COLO668 (cell line): ENCODE measurements around the gene SFRP4.
"Not testable (repeated sequence)": the region's sequence is repeated elsewhere in the genome, so short reads cannot be mapped to it uniquely, and the experiment has no call there.

Experiments used
- DNase-seq: peaks from one replicate; lab custom pipeline; 2025; ENCODE audit not compliant: unreplicated experiment; lab: John Stamatoyannopoulos, UW

SFRP4 gene

DNA sequence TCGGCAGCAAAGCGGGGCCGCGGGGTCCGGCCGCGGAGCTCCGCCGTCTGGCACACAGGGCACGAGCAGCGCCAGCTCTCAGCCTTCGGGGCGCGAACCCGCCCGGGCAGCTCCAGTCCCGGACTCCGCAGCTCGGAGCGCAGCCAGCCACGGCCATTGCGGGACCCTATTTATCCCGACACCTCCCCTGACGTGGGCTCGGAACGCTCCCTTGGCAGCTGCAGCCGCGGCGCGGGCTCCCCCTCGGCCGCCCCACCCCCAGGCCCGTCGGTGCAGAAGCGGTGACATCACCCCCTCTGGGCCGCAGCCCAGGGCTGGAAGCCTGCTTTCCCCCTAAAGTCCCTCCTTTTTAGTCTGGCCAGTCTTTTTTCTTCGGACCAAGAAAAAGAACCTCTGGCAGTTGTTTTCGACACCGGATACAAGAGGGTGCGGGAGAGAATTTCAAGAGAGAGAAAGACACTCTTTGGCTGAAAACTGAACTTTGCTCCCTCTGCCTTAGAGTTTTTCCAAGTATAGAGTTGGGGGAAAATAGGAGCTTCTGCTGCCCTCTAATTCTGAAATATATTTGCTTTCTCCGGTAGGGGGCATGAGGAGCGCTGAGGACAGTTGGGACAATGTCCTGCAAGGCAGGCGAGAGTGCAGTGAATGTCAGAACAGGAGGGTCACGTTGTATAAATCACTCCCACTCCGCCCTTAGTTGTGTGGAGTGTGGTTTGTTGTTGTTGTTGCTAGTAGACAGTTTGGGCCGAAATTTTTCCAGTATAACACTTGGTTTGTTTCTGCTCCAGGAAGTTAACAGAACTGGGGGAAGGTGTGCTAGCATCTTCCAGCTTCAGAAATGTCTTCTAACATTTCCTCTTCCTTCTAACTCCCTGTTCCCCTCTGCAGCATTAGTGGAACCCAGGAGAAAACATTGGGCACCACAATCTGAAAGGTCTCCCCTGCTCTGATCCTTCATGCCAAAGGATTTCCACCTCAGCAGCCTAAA is at the start of gene SFRP4:
SFRP4 (minus strand) TSS at position 145 of the 988 bp plus-strand sequence. CDS start 280 bp downstream, outside the sequence.
- DNase-seq = peak; percentile 26

DNA sequence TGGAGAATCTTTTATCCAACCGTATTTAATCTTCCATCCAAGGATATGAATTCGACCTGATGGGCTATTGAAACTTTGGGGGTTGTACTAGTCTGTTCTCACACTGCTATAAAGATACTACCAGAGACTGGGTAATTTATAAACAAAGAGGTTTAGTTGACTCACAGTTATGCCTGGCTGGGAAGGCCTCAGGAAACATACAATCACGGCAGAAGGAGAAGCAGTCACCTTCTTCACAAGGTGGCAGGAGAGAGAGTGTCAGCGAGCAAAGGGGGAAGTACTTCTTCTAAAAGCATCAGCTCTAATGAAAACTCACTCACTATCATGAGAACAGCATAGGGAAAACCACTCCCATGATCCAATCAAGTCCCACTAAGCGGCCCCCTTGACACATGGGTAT is 47.6 kb upstream of the SFRP4 start:
- no peak for DNase-seq

DNA sequence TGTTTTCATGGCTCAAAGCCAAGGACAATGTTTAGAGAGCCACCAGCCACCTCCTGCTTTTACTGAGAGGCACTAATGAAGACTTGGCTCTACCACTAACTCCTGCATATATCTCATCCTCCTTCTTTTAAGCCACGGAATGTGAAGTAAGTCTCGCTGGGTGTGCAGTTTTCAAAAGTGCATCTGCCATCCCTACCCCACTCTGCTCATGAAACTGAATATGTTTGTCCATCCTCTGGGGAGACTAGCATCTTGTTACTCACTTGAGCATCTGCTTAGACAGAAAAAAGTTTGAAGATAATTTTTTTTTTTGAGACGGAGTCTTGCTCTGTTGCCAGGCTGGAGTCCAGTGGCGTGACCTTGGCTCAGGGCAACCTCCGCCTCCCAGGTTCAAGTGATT is 44.6 kb upstream of the SFRP4 start:
- no peak for DNase-seq

DNA sequence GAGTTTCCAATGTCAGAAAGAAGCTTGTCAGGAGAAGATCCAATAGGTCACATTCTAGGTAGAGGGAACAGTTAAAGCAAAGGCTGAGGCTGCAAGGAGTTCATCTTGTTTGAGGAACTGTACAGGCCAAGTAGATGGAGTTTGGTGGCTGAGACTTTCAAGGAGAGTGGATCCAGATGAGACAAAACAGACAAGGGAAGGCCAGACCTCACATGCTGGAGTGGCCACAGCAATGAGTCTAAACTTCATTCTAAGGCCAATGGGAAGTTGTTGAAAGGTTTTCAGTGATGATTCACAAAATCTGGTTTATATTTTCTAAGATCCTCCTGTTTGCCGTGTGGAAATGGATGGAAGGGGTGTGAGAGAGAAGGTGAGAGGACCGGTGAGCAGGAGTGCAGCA is 43.9 kb upstream of the SFRP4 start:
- DNase-seq = no peak

DNA sequence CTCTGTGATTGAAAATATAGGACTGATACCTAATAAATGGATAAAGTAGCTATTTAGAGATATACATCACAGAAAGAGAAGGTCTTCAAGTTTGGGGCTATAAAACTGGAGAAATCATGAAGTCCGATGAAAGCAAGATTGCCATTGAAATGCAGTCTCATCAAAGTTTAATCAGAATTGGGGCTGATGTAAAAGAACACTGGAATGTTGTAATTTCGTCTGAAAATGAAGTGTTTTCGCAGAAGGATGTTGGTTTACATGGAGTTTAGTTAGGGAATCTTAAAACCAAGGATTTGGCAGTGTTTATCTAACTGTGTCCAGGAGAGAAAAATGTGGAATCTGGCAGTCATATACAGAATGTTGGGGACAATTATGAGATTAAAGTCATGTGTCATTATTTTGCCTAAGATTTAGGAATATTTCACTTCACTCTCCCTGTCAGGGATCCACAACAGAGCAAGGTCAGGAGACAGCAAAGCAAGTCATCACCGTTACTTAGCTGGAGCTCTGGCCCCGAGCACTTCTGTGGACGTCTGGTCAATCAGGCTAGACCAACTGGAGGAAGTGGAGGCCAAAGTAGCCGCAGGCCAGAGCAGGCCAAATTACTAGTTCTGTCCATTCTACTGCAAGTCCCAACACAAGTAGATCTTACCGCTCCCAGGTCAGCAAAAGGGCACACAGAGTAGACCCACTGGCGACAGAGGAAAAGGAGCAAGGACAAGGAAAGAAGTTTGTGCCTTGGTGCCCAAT is 40.8 kb upstream of the SFRP4 start:
- no peak for DNase-seq

DNA sequence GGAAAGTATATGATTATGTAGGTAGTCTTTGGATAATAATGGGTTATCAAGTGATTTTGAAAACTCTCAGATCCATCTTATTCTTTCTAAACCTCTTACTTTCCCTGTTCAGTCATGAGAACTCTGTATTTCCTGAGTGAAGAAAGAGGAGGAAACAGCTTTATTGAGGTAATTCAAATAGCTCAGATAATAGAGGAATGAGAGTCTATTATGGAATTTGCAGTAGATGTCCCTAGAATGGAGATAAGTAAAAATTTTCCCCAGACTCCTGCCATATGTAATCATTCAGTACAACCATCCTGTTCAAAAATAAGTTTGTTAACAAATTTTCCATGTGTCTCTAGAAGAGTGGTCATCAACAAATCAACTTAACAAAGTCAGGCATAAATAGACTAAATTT is 40.2 kb upstream of the SFRP4 start:
- DNase-seq = no peak

DNA sequence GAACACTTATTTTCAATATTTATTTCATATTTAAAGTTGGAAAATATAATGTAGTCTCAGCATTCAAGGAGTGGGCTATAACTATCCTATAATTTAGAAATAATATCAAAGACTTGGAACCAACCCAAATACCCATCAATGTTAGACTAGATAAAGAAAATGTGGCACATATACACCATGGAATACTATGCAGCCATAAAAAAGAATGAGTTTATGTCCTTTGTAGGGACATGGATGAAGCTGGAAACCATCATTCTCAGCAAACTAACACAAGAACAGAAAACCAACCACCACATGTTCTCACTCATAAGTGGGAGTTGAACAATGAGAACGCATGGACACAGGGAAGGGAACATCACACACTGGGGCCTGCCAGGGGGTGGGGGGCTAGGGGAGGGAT is 37.6 kb upstream of the SFRP4 start:
- not testable (repeated sequence) for DNase-seq

DNA sequence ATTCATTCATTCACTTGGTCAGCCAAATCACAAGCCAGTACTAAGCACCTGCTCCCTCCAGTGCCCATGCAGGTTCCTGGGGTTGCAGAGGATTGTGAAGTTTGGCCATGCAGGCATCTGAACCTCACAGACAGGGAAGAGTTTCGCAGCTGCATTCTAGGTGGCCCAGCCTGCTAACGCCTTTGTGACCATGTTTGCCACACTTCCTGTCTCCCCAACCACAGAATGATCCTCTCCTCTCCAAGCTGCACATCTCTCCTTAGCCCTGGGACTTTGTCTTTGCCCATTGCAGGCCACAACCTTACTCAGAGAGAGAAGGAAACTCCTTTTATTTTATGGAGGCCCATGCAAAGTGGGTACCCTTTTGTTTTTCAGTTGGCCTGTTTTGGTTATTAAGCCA is 35.6 kb upstream of the SFRP4 start:
- no peak for DNase-seq

DNA sequence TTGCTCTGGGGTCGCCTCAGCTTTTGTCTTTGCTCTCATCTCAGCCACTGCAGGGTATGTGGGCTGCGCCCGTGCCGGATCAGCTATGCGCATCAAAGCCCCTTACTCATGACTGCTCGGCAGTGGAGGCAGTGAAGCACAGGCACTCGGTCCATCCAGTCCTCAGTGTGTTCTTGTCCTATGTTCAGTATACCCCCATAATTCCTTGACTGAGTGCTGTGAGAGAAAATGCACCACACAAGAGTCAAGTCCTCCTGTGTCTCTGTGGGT is 31.3 kb upstream of the SFRP4 start:
- no peak for DNase-seq

DNA sequence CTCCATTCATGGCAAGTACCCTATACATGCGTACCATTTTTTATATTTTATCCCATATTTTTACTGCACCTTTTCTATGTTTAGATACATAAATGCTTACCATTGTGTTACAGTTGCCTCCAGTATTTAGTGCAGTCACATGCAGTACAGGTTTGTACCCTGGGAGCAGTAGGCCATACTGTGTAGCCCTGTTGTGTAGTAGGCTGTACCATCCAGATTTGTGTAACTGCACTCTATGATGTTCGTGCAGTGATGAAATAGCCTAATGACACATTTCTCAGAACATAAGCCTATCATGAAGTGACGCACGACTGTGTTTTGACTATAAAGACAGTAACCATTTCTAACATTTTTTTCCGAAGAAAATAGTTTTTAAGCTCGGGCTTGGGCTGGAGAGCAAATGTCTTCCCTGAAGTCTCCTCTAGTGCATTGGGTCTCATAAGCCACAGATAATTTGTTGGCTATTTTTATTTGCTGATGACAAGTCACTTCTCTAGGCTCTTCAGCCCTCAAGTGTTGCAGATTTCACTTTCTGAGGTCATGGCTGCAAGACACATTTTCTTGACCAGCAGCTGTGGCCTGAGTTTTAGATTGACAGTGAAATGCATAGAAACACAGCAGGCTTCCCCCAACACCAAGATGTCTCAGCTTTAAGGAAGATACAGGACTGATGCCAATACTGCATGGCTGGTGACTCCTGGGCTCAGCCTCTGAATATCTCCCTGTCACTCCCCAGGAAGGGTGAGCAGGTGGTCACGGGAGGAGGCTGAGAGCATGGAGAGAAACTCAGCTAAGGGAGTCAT is 30.7 kb upstream of the SFRP4 start:
- DNase-seq = no peak

DNA sequence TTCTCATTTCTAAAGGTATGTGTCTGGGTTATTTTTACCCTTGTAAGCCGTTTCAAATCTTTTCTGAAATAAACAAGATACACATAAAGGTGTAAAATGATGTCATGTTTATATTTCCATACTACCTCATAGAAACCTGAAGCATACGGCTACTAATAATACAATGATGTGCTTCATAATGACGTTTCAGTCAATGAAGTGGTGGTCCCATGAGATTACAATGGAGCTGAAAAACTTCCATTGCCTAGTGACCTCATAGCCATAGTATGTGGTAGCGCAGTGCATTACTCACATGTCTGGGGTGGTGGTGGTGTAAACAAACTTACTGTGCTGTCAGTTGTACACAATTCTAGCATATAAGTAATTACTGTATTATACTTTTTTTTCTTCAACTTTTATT is 28.7 kb upstream of the SFRP4 start:
- DNase-seq = no peak

DNA sequence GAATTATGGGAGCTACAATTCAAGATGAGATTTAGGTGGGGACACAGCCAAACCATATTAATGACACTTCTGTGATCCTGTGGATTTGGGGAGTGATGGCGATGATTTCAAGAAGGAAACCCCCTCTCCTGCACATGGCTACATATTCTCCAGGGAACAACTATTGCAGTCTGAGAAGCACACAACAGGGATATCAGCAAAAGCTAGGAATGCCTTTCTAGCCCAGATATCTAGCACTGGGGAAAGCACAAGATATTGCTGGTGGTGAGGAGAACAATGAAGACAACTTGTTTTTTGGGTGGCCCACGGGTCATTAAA is 28.1 kb upstream of the SFRP4 start:
- no peak for DNase-seq

DNA sequence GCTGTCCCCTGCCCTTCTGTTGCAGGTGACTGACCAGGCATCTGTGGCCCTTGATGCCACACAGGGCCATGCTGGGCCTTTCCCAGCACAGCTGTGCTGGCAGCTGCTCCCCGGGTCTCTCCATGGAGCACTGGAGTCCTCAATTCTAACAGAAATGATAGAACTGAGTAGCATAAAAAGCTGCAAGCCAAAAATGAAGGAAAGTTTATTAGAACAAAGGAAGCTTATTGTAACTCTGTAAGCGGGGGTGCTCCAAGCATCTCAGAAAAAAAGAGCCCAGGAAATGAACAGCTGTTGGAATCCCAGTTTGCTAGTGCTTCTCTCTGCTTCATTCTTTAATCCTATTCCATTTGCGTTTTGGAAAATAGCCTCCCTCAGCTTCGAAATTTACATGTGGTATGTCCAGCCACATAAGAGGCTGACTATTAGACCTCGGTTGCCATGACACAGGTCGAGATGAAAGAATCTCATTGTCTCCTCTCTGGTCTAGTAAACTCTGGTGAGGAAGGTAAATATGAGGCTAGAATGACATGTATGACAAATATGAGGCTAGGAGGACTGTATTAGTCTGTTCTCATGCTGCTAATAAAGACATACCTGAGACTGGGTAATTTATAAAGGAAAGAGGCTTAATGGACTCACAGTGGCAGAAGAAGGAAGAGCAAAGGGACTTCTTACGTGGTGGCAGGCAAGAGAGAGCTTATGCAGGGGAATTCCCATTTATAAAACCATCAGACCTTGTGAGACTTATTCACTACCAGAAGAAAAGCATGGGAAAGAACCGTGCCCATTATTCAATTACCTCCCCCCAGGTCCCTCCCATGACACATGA is 27.5 kb upstream of the SFRP4 start:
- DNase-seq = no peak

DNA sequence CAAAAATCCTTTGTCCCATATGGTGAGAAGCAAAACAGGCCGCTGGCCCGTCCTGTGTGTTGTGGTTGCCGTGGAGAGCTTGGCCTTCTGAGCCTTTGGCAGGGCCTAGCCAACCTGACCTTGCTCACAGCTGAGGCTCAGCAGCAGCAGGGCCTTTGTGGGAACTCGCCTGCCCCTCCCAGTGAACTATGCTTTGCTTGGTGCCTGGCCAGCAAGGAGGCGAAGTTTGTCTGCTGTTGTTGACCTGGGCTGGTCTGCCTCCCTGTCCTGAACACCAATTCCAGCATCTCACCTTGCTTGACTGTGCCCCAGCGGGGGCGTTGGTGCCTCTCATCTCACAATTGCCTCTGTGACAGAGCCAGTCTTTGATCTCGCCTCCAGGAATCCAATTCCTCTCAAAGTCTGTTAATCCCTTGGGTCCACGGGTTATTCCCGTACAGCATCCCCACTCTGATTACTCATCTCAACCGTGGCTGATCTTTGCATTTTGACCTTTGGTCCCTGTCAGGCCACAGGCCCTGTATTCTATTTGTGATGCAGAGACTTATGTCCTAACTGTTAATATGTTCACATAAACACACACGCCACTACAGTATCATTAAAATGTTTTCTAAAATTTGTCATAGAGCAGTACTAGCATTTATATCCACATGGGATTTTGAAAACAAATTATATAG is 26.5 kb upstream of the SFRP4 start:
- no peak for DNase-seq

DNA sequence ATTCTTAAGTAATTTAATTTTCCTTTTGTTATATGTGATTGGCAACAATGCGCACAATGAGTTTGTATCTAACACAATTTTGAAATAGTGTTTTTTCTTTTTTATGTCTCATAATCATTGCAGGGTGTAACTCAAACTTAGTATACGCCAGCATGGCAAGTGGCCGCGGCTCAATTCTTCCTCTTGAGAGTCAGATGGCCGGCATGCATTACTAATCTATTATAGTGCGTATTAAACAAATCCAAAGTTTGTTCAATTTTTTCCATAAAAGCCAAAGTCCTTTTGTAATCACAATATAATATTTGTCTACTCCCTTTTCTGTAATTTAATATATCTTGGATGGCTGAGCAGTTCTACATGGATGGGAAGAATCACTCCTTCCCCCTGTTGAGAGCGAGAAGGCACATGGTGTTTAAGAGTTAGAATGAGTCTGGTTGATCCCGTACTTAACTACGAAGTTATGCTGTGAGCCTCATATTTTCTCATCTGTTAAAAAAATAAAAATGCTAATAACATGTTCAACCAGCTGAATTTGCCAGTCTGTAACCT is 16.5 kb upstream of the SFRP4 start:
- DNase-seq = no peak

DNA sequence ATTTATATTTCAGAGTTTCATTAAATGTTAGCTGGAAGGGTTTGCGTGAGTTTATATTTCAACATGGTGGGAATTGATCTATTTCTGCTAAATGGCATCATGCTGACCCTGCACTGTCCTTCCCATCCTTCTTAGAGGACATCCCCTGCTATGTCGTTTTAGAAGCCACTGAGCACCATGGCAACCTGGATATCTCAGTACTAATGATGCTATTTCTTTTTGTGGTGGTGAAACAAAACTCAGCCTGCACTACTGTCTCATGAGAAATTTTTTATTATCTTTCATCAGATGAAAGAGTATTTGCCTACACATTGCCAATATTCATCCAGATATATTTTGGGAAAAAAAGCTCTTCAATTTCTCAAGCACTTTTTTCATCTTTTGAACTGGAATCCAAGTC is 15.9 kb upstream of the SFRP4 start:
- no peak for DNase-seq

DNA sequence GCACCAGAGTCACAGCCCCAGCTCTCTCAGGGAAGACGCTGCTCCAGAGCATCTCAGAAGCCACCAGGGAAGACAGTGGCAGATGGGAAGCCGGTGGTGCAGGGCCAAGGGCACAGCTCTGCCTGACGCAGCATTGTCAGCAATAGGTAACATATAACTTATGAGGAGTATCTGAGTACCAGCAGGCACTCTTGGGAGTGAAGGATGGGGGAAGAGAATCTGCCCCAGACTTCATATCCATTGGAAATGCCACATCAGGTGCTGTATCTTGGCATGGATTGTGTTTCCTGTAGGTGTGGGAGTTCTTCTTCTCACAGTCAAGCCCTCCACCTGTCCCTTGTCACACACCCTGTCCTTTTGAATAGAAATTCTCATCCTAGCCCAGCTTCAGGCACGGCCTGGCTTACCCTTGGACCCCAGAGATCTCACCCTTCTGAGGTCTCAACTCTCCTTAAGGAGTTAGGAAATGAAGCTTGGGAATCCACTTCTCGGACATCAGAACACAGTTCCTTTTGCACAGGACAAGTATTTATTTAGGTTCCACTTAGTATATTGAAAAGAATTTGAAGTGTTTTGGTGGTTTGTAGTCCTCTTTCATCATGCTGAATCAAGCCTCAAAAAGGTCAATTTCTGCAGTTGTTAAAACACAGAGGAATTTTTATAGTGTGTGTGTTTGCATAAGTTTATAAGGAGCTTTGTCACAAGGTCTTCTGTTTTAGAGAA is 13.8 kb upstream of the SFRP4 start:
- DNase-seq = no peak

DNA sequence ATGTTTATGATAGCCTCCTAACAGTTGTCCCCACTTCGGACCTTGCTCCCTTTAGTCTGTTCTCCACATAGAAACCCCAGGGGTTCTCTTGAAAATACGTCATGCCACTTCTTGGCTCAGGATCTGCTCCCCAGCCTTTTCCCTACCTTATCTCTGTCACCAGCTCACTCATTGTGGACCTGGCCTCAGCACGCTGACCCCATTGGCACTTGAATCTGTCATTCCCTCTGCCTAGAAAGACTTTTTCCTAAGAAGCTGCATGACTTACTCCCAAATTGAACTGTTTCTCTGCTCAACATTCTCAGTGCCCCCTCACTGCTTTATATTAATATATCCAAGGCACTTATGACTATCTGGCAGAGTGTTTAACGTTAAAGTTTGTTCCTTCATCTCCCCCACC is 12.3 kb upstream of the SFRP4 start:
- DNase-seq = no peak

DNA sequence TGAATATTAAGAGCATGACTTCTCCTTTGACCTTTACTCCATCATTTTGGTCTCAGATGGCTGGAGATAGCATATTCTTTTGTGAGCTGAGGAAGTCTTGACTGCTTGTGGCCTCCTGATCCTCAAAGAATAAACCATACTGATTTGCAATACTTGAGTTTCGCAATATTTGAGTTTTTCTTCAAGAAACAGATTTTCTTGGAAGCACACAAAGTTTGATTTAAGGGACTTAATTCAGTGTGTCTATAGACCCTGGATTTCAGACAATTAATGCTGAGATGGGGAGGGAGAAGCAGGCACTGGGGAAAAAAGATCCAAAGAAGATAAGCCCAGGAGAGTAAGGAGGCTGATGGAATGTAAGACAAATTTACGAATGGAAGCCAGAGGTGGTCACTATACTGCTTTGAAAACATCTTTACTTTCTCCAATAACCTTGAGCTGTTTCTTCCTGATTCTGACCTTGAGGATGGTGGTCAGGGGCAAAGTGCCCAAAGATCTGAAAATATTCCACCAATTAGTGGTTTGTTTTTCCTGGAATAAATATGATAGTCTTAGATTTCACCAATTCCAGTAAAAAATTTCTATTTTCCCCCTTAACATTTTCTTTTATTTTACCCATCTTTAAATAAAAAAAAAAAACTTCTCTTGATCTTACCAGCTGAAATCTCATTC is 11.3 kb upstream of the SFRP4 start:
- no peak for DNase-seq
